PC-9 (cell line): ENCODE results near the gene CLDN19. TPM values are rescaled to one million over a fixed set of nuclear protein-coding genes. Genes with fewer than 3 reads are reported as not detected.
A peak's percentile ranks its signal among the peaks of the same experiment; 100 is the strongest.

Experiments
- BruUV-seq: library from RNA; stranded (reverse); fragments of 400-500 nt; replicated peaks from 2 replicates; lab custom pipeline; 2021; lab: Mats Ljungman, UMichigan
- CTCF ChIA-PET: fragments of 300-600 bp; sonication (Branson Sonifier 250); formaldehyde crosslinking; loops from one replicate; lab custom pipeline; 2022; ENCODE audit warnings: antibody characterized with exemption; lab: Charles Lee
- POLR2A ChIA-PET: fragments of 300-600 bp; sonication (Branson Sonifier 250); formaldehyde crosslinking; loops from one replicate; lab custom pipeline; 2022; ENCODE audit warnings: antibody characterized with exemption; ENCODE audit not compliant: unreplicated experiment; lab: Charles Lee
- DNase-seq, 2 experiments: peaks; one replicate each; pipeline versions ENCODE4 v3.0.0 to v3.0.0-alpha.2; 2015 to 2022; ENCODE audit warnings: mixed read lengths in 1 of 2
- H2AFZ ChIP-seq: fragments of 200-600 bp; sonication (generic); 2 replicates; pipeline ENCODE4 v1.8.1; 2017; ENCODE audit warnings: antibody characterized with exemption
- H3F3A ChIP-seq: fragments of 200-600 bp; sonication (generic); 2 replicates; pipeline ENCODE4 v1.8.1; 2017; ENCODE audit warnings: antibody characterized with exemption, mild to moderate bottlenecking, low read depth; ENCODE audit not compliant: insufficient read depth
- H3K27ac ChIP-seq: fragments of 200-600 bp; sonication (generic); 2 replicates; pipeline ENCODE4 v1.6.1; 2016; ENCODE audit warnings: mixed run types
- H3K27me3 ChIP-seq: fragments of 200-600 bp; sonication (generic); 2 replicates; pipeline ENCODE4 v1.6.1; 2016; ENCODE audit warnings: low read depth, mixed run types; ENCODE audit not compliant: insufficient read depth
- H3K36me3 ChIP-seq: fragments of 200-600 bp; sonication (generic); 2 replicates; pipeline ENCODE4 v1.6.1; 2016; ENCODE audit warnings: low read depth, mixed run types
- H3K4me1 ChIP-seq: fragments of 200-600 bp; sonication (generic); replicated peaks from 2 replicates; pipeline ENCODE4 v1.6.1; 2016; ENCODE audit warnings: mixed run types; ENCODE audit not compliant: insufficient read depth
- H3K4me2 ChIP-seq: fragments of 200-600 bp; sonication (generic); 2 replicates; pipeline ENCODE4 v1.6.1; 2017; ENCODE audit warnings: mixed run types
- H3K4me3 ChIP-seq: fragments of 200-600 bp; sonication (generic); 2 replicates; pipeline ENCODE4 v1.6.1; 2016; ENCODE audit warnings: mixed run types
- H3K79me2 ChIP-seq: fragments of 200-600 bp; sonication (generic); 2 replicates; pipeline ENCODE4 v1.6.1; 2017; ENCODE audit warnings: low read depth, mixed run types
- H3K9me2 ChIP-seq: fragments of 200-600 bp; sonication (generic); 2 replicates; pipeline ENCODE4 v1.8.1; 2017; ENCODE audit warnings: mild to moderate bottlenecking; ENCODE audit not compliant: insufficient read depth
- H3K9me3 ChIP-seq: fragments of 200-600 bp; sonication (generic); 2 replicates; pipeline ENCODE4 v1.8.1; 2016; ENCODE audit warnings: low read depth; ENCODE audit not compliant: insufficient read depth
- H4K20me1 ChIP-seq: fragments of 200-600 bp; sonication (generic); 2 replicates; pipeline ENCODE4 v1.8.1; 2017; ENCODE audit not compliant: insufficient read depth
- CTCF ChIP-seq: fragments of 200-600 bp; sonication (generic); conservative IDR thresholded peaks from 2 replicates; pipeline ENCODE4 v1.6.1; 2017; ENCODE audit warnings: mixed run types, antibody characterized with exemption, mild to moderate bottlenecking, moderate library complexity
- EZH2 ChIP-seq: fragments of 200-600 bp; sonication (generic); IDR thresholded peaks from 2 replicates; pipeline ENCODE4 v1.8.0; 2017; ENCODE audit warnings: antibody characterized with exemption, low read depth
- intact Hi-C: fragments of 100-400 bp; cut with micrococcal nuclease; formaldehyde crosslinking; loops from one replicate; pipeline ENCODE4 v1.10.0; 2022; ENCODE audit not compliant: unreplicated experiment
- total RNA-seq: library from RNA; stranded (reverse); gene quantifications from 2 replicates; pipeline ENCODE4 v1.2.3, GENCODE V29; 2021

The CLDN19 gene
- total RNA-seq, 1 experiment from 2014 or later = not detected

- Histone ChIP-seq H2AFZ (no peak overlapping the region), H3K36me3 (peaks cover 68% of the 10 kb centered on the region), H3K4me2 (peak overlapping the region; percentile 72; the same call in 1 of the 2 replicates), H3K4me1 (peaks cover 81% of the 10 kb centered on the region), H3K9me2 (no peaks in the 10 kb centered on the region), H4K20me1 (peaks cover 100% of the 10 kb centered on the region), H3K4me3 (no peak overlapping the region), H3K27me3 (no peaks in the 10 kb centered on the region), H3K9me3 (no peaks in the 10 kb centered on the region), H3K79me2 (peaks cover 100% of the 10 kb centered on the region), H3F3A (peaks cover 31% of the 10 kb centered on the region), H3K27ac (peak overlapping the region; percentile 17; the same call in 1 of the 2 replicates)
- TF ChIP-seq CTCF = no peak
- no peak for TF ChIP-seq EZH2
- CTCF ChIA-PET = interaction anchor here (0.7 kb wide), 1 partner anchor 54 kb away, joined by 5 read pairs; no protein-coding TSS in a partner anchor
- no peak for DNase-seq
- intact Hi-C loops = loop anchor here (10.0 kb wide), 2 partner anchors 355 to 545 kb away; partner anchors contain the start of gene FOXJ3
- POLR2A ChIA-PET = interaction anchor here (0.7 kb wide), 1 partner anchor 9 kb away, joined by 6 read pairs; no protein-coding TSS in a partner anchor
- no TSS peak for BruUV-seq
Observed at GRCh38 chr1:42689912-42690311, 50.1 kb downstream of the CLDN19 start.

- Histone ChIP-seq H2AFZ (no peak overlapping the region), H3K4me3 (peak overlapping the region; percentile 86; the same call in 1 of the 2 replicates), H3K27me3 (no peaks in the 10 kb centered on the region), H3K9me3 (no peaks in the 10 kb centered on the region), H4K20me1 (peaks cover 84% of the 10 kb centered on the region), H3K4me1 (peaks cover 74% of the 10 kb centered on the region), H3K27ac (peak overlapping the region; percentile 14; the same call in 1 of the 2 replicates), H3K79me2 (peaks cover 90% of the 10 kb centered on the region), H3K36me3 (peaks cover 62% of the 10 kb centered on the region), H3K9me2 (no peaks in the 10 kb centered on the region), H3F3A (peaks cover 22% of the 10 kb centered on the region), H3K4me2 (peak overlapping the region; percentile 92)
- intact Hi-C loops = loop anchor here (10.0 kb wide), 1 partner anchor 352 kb away; the partner anchor contains the start of gene FOXJ3
- ChIA-PET POLR2A (no interaction called here), CTCF (no interaction called here)
- no peak for DNase-seq
- BruUV-seq = no TSS peak
- no peak for TF ChIP-seq CTCF
- no peak for TF ChIP-seq EZH2
Observed at GRCh38 chr1:42686418-42686817, 53.6 kb downstream of the CLDN19 start.

GRCh38 chr1:42684139-42684538, 55.9 kb downstream of the CLDN19 start:
- H3K4me1 ChIP-seq = peaks cover 61% of the 10 kb centered on the region

More at GRCh38 chr1:42684139-42684538, 55.9 kb downstream of the CLDN19 start:
- Histone ChIP-seq H3K4me3 (peak overlapping the region; percentile 86), H3K9me2 (no peaks in the 10 kb centered on the region), H3K4me2 (peak overlapping the region; percentile 92), H4K20me1 (peaks cover 61% of the 10 kb centered on the region), H3K36me3 (peaks cover 54% of the 10 kb centered on the region), H3K27ac (peak overlapping the region; percentile 61; the same call in 1 of the 2 replicates), H3F3A (peaks cover 18% of the 10 kb centered on the region; the same call in 1 of the 2 replicates), H3K27me3 (no peaks in the 10 kb centered on the region), H3K9me3 (no peaks in the 10 kb centered on the region), H3K79me2 (peaks cover 82% of the 10 kb centered on the region), H2AFZ (no peak overlapping the region)
- BruUV-seq = TSS peak; percentile 33
- DNase-seq = no peak
- no peak for TF ChIP-seq EZH2
- CTCF ChIA-PET = no interaction called here
- intact Hi-C loops = loop anchor here (5.0 to 10.0 kb wide), 2 partner anchors 107 to 349 kb away; partner anchors contain the start of gene FOXJ3
- POLR2A ChIA-PET = no interaction called here

Other genes starting within 250 kb of the CLDN19 start
- gene PPIH, start 81.8 kb downstream of the CLDN19 start, total RNA-seq = 82.7 and 102 TPM in 2 replicates
- gene YBX1, start 57.8 kb downstream of the CLDN19 start, total RNA-seq = 656 and 1,130 TPM in 2 replicates
- gene P3H1, start 26.8 kb upstream of the CLDN19 start, total RNA-seq = 22.8 and 45.5 TPM in 2 replicates
- gene C1orf50, start 27.0 kb upstream of the CLDN19 start, total RNA-seq = 5.6 and 8.3 TPM in 2 replicates
- gene TMEM269, start 44.8 kb upstream of the CLDN19 start, total RNA-seq = 0.28 and 1.0 TPM in 2 replicates
- 20.8 and 31.2 TPM in 2 replicates for gene ERMAP, start 76.9 kb upstream of the CLDN19 start, total RNA-seq
- gene SVBP, start 77.2 kb upstream of the CLDN19 start, total RNA-seq = 32.3 and 32.6 TPM in 2 replicates
- gene ZNF691, start 106.4 kb upstream of the CLDN19 start, total RNA-seq = 11.4 and 14.6 TPM in 2 replicates
- 327 and 337 TPM in 2 replicates for gene SLC2A1, start 218.6 kb upstream of the CLDN19 start, total RNA-seq